Endothelial cell of umbilical vein (primary cell): ENCODE measurements around the gene CD300LD. TPM values are rescaled to one million over a fixed set of nuclear protein-coding genes. Genes with fewer than 3 reads are reported as not detected.

Experiments used
- BruUV-seq: library from RNA; stranded (reverse); fragments of 400-500 nt; replicated peaks from 2 replicates; lab custom pipeline; 2021; lab: Mats Ljungman, UMichigan
- CTCF ChIA-PET: fragments of 300-600, 350-600 bp; sonication (Branson Sonifier 250); formaldehyde crosslinking; loops from one replicate; lab custom pipeline; 2021; ENCODE audit warnings: antibody characterized with exemption, inconsistent platforms; lab: Charles Lee
- POLR2A ChIA-PET: fragments of 300-600, 350-600 bp; sonication (Branson Sonifier 250); formaldehyde crosslinking; loops from one replicate; lab custom pipeline; 2021; ENCODE audit warnings: antibody characterized with exemption, inconsistent platforms; lab: Charles Lee
- DNase-seq: peaks from one replicate; pipeline ENCODE4 v3.0.0-alpha.2; 2011; ENCODE audit warnings: low read depth, low spot score
- FAIRE-seq: peaks from 2 replicates; lab custom pipeline; 2011; peaks lifted over from hg19 to GRCh38; lab: Jason Lieb, UNC
- H2AFZ ChIP-seq: 2 replicates; pipeline ENCODE4 v1.6.0; 2012; ENCODE audit warnings: low read depth, low read length, control low read depth, inconsistent platforms
- H3K27ac ChIP-seq: 2 replicates; pipeline ENCODE4 v1.5.1; 2011; ENCODE audit warnings: low read depth, mild to moderate bottlenecking, control low read depth, low read length, moderate library complexity; ENCODE audit not compliant: insufficient read depth
- H3K27me3 ChIP-seq, 2 experiments: 2 replicates each; pipeline versions ENCODE4 v1.6.0 to v1.6.1; 2011; ENCODE audit warnings: low read length in 2 of 2, mixed read lengths in 1 of 2; ENCODE audit not compliant: control insufficient read depth in 2 of 2, insufficient read depth in 2 of 2
- H3K36me3 ChIP-seq, 2 experiments: 2 replicates in 1 of 2; 3 replicates in 1 of 2; pipeline ENCODE4 v1.5.1; 2011; ENCODE audit warnings: low read length in 2 of 2, mild to moderate bottlenecking in 1 of 2, moderate library complexity in 1 of 2; ENCODE audit not compliant: control insufficient read depth in 2 of 2, insufficient read depth in 2 of 2; ENCODE audit errors: extremely low read depth in 1 of 2
- H3K4me1 ChIP-seq: 3 replicates; pipeline ENCODE4 v1.5.1; 2011; ENCODE audit warnings: mild to moderate bottlenecking, low read length; ENCODE audit not compliant: control insufficient read depth, insufficient read depth; ENCODE audit errors: extremely low read depth
- H3K4me2 ChIP-seq: 2 replicates; pipeline ENCODE4 v1.6.1; 2011; ENCODE audit warnings: low read length, control low read depth, mixed read lengths; ENCODE audit not compliant: insufficient read depth
- H3K4me3 ChIP-seq, 3 experiments: fragments of 200-600 bp in 1 of 3; sonication (generic), shearing (Covaris generic) in 1 of 3; replicated peaks in 1 of 3; 2 replicates each; pipeline ENCODE4 v1.5.1; 2011 to 2016; ENCODE audit warnings: control low read depth in 3 of 3, low read length in 3 of 3, mild to moderate bottlenecking in 2 of 3, inconsistent platforms in 1 of 3, low read depth in 1 of 3, moderate library complexity in 1 of 3; ENCODE audit not compliant: insufficient read depth in 1 of 3
- H3K79me2 ChIP-seq: 2 replicates; pipeline ENCODE4 v1.6.0; 2012; ENCODE audit warnings: low read length, inconsistent platforms; ENCODE audit not compliant: control insufficient read depth, insufficient read depth
- H3K9ac ChIP-seq: replicated peaks from 2 replicates; pipeline ENCODE3; 2011; ENCODE audit warnings: low read length, control low read depth; ENCODE audit not compliant: insufficient read depth; ENCODE audit errors: extremely low read depth
- H3K9me1 ChIP-seq: replicated peaks from 3 replicates; pipeline ENCODE4 v1.6.0; 2011; ENCODE audit warnings: mild to moderate bottlenecking, low read length; ENCODE audit not compliant: control insufficient read depth, insufficient read depth; ENCODE audit errors: extremely low read depth
- H3K9me3 ChIP-seq: replicated peaks from 2 replicates; pipeline ENCODE4 v1.5.1; 2012; ENCODE audit warnings: low read length, inconsistent platforms; ENCODE audit not compliant: control insufficient read depth, insufficient read depth
- H4K20me1 ChIP-seq: replicated peaks from 2 replicates; pipeline ENCODE3; 2011; ENCODE audit warnings: mild to moderate bottlenecking, low read length; ENCODE audit not compliant: control insufficient read depth, insufficient read depth; ENCODE audit errors: extremely low read depth
- EZH2 ChIP-seq: IDR thresholded peaks from 2 replicates; pipeline ENCODE4 v1.6.1; 2012; ENCODE audit warnings: borderline replicate concordance, low read depth, mild to moderate bottlenecking, moderate library complexity, low read length, inconsistent platforms; ENCODE audit not compliant: severe bottlenecking
- FOS ChIP-seq: IDR thresholded peaks from 2 replicates; pipeline ENCODE4 v1.6.1; 2011; ENCODE audit warnings: mild to moderate bottlenecking, low read length, moderate library complexity, borderline replicate concordance; ENCODE audit not compliant: insufficient read depth
- GATA2 ChIP-seq: IDR thresholded peaks from 2 replicates; pipeline ENCODE4 v1.7.0; 2011; ENCODE audit warnings: low read depth, mild to moderate bottlenecking, moderate library complexity, mixed read lengths, low read length; ENCODE audit not compliant: insufficient read length, insufficient read depth
- JUN ChIP-seq: IDR thresholded peaks from 2 replicates; pipeline ENCODE4 v1.6.1; 2011; ENCODE audit warnings: borderline replicate concordance, low read depth; ENCODE audit not compliant: insufficient read length, insufficient read depth
- MYC ChIP-seq: IDR thresholded peaks from one replicate; pipeline ENCODE4 v1.6.1; 2011; ENCODE audit warnings: mild to moderate bottlenecking, low read depth, low read length
- POLR2A ChIP-seq: IDR thresholded peaks from 2 replicates; pipeline ENCODE4 v1.6.1; 2012; ENCODE audit warnings: low read depth, mild to moderate bottlenecking, control low read depth, low read length
- POLR2AphosphoS5 ChIP-seq: IDR thresholded peaks from 2 replicates; pipeline ENCODE4 v1.6.1; 2012; ENCODE audit warnings: low read depth, mild to moderate bottlenecking, control low read depth, low read length, moderate library complexity; ENCODE audit not compliant: insufficient read depth
- dilution Hi-C: fragments of 300-500 bp; cut with MboI; formaldehyde crosslinking; loops from one replicate; pipeline ENCODE4 v1.15.0; 2019; ENCODE audit warnings: low sequenced_read_pairs; ENCODE audit not compliant: extremely low pct_ligation_motif_present
- intact Hi-C: fragments of 100-400 bp; cut with micrococcal nuclease; formaldehyde crosslinking; loops from one replicate; pipeline ENCODE4 v1.10.0; 2022
- polyA plus RNA-seq, 4 experiments: library from polyadenylated mRNA; depleted of rRNA in 3 of 4; stranded (reverse) in 3 of 4; unstranded in 1 of 4; fragments of >200 nt; gene quantifications; 2 replicates each; pipeline versions ENCODE4 v1.2.1 to v1.2.3, GENCODE V29; 2011 to 2012; ENCODE audit warnings: missing spikeins in 1 of 4
- total RNA-seq: library from RNA; stranded (reverse); gene quantifications from 2 replicates; pipeline ENCODE4 v1.2.3, GENCODE V29; 2021
- TF ChIP-seq, protein P1 (sequence below): IDR thresholded peaks from 2 replicates; pipeline ENCODE4 v1.6.1; 2011; ENCODE audit not compliant: insufficient read depth, insufficient read length
- TF ChIP-seq, protein P2 (sequence below), 2 donors: IDR thresholded peaks; 1 replicate in 1 of 2; 2 replicates in 1 of 2; pipeline ENCODE4 v1.5.1; 2011; ENCODE audit warnings: low read length in 2 of 2, mild to moderate bottlenecking in 2 of 2, moderate library complexity in 2 of 2, control low read depth in 1 of 2, inconsistent platforms in 1 of 2, low read depth in 1 of 2; ENCODE audit not compliant: insufficient read depth in 1 of 2; ENCODE audit errors: extremely low read depth in 1 of 2

CD300LD gene
- total and polyA plus RNA-seq, 2 donors (not counting 3 experiments of a cell fraction or from before 2014, with no cell fraction given), result not detected

- no peaks in the 10 kb centered on the region for H3K9me3 ChIP-seq
- H2AFZ ChIP-seq, result no peak overlapping the region
- no peak overlapping the region for H3K4me3 ChIP-seq
- H3K36me3 ChIP-seq, result no peaks in the 10 kb centered on the region
- FAIRE-seq (no peak), DNase-seq (no peak)
- dilution Hi-C loops, result no loop called here
- H3K4me2 ChIP-seq, result no peak overlapping the region
- intact Hi-C loops, result no loop called here
- H3K79me2 ChIP-seq, result no peaks in the 10 kb centered on the region
- CTCF ChIA-PET, result no interaction called here
- POLR2A ChIA-PET, result no interaction called here
- BruUV-seq, result no TSS peak
- no peaks in the 10 kb centered on the region for H3K27me3 ChIP-seq
- H3K9ac ChIP-seq, result no peak overlapping the region
- no peak overlapping the region for H3K27ac ChIP-seq
- H3K9me1 ChIP-seq, result no peaks in the 10 kb centered on the region
- no peaks in the 10 kb centered on the region for H3K4me1 ChIP-seq
- no peak for TF ChIP-seq POLR2A
- TF ChIP-seq FOS, result no peak
- TF ChIP-seq, protein P1, sequence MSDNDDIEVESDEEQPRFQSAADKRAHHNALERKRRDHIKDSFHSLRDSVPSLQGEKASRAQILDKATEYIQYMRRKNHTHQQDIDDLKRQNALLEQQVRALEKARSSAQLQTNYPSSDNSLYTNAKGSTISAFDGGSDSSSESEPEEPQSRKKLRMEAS, result no peak
- no peak for TF ChIP-seq EZH2
- TF ChIP-seq GATA2, result no peak
- no peak for TF ChIP-seq JUN
- TF ChIP-seq MYC, result no peak
- no peak for TF ChIP-seq POLR2AphosphoS5
- TF ChIP-seq, protein P2, sequence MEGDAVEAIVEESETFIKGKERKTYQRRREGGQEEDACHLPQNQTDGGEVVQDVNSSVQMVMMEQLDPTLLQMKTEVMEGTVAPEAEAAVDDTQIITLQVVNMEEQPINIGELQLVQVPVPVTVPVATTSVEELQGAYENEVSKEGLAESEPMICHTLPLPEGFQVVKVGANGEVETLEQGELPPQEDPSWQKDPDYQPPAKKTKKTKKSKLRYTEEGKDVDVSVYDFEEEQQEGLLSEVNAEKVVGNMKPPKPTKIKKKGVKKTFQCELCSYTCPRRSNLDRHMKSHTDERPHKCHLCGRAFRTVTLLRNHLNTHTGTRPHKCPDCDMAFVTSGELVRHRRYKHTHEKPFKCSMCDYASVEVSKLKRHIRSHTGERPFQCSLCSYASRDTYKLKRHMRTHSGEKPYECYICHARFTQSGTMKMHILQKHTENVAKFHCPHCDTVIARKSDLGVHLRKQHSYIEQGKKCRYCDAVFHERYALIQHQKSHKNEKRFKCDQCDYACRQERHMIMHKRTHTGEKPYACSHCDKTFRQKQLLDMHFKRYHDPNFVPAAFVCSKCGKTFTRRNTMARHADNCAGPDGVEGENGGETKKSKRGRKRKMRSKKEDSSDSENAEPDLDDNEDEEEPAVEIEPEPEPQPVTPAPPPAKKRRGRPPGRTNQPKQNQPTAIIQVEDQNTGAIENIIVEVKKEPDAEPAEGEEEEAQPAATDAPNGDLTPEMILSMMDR (IDR thresholded peaks at IDR 0.05; ENCODE audit: extremely low read depth in 1 of 2, insufficient read depth in 1 of 2, low read depth in 1 of 2, low read length in 2 of 2), result no peak
- H4K20me1 ChIP-seq, result no peaks in the 10 kb centered on the region
Observed at GRCh38 chr17:74607221-74607620, 15.1 kb upstream of the CD300LD start.
